ENCODE results near the gene TAF11L14. TPM values are rescaled to one million over a fixed set of nuclear protein-coding genes. Genes with fewer than 3 reads are reported as not detected.
"Not testable (repeated sequence)": the region's sequence is repeated elsewhere in the genome, so short reads cannot be mapped to it uniquely, and the experiment has no call there.

TAF11L14 gene
- total RNA-seq = not detected in 2 replicates

DNA sequence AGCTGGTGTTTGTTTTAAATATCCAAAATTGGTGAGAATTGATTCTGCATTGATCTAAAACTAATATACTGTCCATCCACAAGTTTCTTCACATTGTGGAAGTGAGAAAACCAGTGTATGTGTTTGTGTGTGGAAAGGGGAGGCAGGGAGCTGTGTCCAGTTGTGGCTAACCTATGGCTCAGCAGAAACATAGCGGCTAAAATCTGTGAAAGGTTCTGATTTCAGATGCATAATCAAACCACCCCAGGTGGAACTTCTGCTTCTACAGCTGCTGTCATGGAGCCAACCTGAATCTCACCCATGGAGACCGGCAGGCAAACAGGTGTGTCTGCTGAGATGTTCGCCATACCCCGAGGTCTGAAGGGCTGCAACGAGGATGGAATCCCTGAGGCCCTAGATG, at the start of gene TAF11L14:
TSS of gene TAF11L14 (plus strand) at position 301 of the 400 bp plus-strand sequence.
- TF ChIP-seq, protein P1, sequence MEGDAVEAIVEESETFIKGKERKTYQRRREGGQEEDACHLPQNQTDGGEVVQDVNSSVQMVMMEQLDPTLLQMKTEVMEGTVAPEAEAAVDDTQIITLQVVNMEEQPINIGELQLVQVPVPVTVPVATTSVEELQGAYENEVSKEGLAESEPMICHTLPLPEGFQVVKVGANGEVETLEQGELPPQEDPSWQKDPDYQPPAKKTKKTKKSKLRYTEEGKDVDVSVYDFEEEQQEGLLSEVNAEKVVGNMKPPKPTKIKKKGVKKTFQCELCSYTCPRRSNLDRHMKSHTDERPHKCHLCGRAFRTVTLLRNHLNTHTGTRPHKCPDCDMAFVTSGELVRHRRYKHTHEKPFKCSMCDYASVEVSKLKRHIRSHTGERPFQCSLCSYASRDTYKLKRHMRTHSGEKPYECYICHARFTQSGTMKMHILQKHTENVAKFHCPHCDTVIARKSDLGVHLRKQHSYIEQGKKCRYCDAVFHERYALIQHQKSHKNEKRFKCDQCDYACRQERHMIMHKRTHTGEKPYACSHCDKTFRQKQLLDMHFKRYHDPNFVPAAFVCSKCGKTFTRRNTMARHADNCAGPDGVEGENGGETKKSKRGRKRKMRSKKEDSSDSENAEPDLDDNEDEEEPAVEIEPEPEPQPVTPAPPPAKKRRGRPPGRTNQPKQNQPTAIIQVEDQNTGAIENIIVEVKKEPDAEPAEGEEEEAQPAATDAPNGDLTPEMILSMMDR (IDR thresholded peaks at IDR 0.05; ENCODE audit: insufficient read depth, low read length, severe bottlenecking) = no peak
- no peaks in the 10 kb centered on the region for H3K36me3 ChIP-seq (ENCODE audit: control insufficient read depth, insufficient read depth, low read length)
- H3K27me3 ChIP-seq (ENCODE audit: control insufficient read depth, insufficient read depth, low read length) = no peaks in the 10 kb centered on the region
- DNase-seq (ENCODE audit: low read depth) (no peak), FAIRE-seq (no peak)
- H3K4me3 ChIP-seq (ENCODE audit: low read depth, low read length) = no peak within 1 kb of the TSS

DNA sequence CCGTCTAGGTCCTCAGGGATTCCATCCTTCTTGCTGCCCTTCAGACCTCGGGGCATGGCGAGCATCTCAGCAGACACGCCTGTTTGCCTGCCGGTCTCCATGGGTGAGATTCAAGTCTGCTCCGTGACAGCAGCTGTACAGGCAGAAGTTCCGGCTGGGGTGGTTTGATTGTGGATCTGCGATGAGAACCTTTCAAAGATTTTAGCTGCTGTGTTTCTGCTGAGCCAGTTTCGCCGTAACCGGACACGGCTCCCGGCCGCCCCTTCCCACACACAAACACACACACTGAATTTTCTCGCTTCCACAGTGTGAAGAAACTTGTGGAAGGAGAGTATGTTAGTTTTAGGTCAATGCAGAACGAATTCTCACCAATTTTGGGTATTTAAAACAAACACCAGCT, 48.6 kb upstream of the TAF11L14 start, which contains the start of gene TAF11L7:
TSS of gene TAF11L7 (minus strand) at position 101 of the 400 bp plus-strand sequence.
- FAIRE-seq; H3K36me3 ChIP-seq (ENCODE audit: control insufficient read depth, insufficient read depth, low read length); H3K27me3 ChIP-seq (ENCODE audit: control insufficient read depth, insufficient read depth, low read length); H3K4me3 ChIP-seq (ENCODE audit: low read depth, low read length); DNase-seq (ENCODE audit: low read depth): not testable (repeated sequence)

DNA sequence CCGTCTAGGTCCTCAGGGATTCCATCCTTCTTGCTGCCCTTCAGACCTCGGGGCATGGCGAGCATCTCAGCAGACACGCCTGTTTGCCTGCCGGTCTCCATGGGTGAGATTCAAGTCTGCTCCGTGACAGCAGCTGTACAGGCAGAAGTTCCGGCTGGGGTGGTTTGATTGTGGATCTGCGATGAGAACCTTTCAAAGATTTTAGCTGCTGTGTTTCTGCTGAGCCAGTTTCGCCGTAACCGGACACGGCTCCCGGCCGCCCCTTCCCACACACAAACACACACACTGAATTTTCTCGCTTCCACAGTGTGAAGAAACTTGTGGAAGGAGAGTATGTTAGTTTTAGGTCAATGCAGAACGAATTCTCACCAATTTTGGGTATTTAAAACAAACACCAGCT, 43.4 kb upstream of the TAF11L14 start, which contains the start of gene TAF11L8:
TSS of gene TAF11L8 (minus strand) at position 101 of the 400 bp plus-strand sequence.
- H3K4me3 ChIP-seq (ENCODE audit: low read depth, low read length); H3K27me3 ChIP-seq (ENCODE audit: control insufficient read depth, insufficient read depth, low read length); DNase-seq (ENCODE audit: low read depth); FAIRE-seq; H3K36me3 ChIP-seq (ENCODE audit: control insufficient read depth, insufficient read depth, low read length): not testable (repeated sequence)

DNA sequence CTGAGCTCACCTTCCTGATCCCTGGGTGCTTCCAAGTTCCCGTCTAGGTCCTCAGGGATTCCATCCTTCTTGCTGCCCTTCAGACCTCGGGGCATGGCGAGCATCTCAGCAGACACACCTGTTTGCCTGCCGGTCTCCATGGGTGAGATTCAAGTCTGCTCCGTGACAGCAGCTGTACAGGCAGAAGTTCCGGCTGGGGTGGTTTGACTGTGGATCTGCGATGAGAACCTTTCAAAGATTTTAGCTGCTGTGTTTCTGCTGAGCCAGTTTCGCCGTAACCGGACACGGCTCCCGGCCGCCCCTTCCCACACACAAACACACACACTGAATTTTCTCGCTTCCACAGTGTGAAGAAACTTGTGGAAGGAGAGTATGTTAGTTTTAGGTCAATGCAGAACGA, 40.0 kb upstream of the TAF11L14 start, which contains the start of gene TAF11L9:
TSS of gene TAF11L9 (minus strand) at position 140 of the 400 bp plus-strand sequence.
- not testable (repeated sequence) for H3K4me3 ChIP-seq (ENCODE audit: low read depth, low read length); DNase-seq (ENCODE audit: low read depth); H3K36me3 ChIP-seq (ENCODE audit: control insufficient read depth, insufficient read depth, low read length); FAIRE-seq; H3K27me3 ChIP-seq (ENCODE audit: control insufficient read depth, insufficient read depth, low read length)

DNA sequence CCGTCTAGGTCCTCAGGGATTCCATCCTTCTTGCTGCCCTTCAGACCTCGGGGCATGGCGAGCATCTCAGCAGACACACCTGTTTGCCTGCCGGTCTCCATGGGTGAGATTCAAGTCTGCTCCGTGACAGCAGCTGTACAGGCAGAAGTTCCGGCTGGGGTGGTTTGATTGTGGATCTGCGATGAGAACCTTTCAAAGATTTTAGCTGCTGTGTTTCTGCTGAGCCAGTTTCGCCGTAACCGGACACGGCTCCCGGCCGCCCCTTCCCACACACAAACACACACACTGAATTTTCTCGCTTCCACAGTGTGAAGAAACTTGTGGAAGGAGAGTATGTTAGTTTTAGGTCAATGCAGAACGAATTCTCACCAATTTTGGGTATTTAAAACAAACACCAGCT, 36.5 kb upstream of the TAF11L14 start, which contains the start of gene TAF11L10:
TSS of gene TAF11L10 (minus strand) at position 101 of the 400 bp plus-strand sequence.
- H3K4me3 ChIP-seq (ENCODE audit: low read depth, low read length); H3K27me3 ChIP-seq (ENCODE audit: control insufficient read depth, insufficient read depth, low read length); DNase-seq (ENCODE audit: low read depth); FAIRE-seq; H3K36me3 ChIP-seq (ENCODE audit: control insufficient read depth, insufficient read depth, low read length): not testable (repeated sequence)

DNA sequence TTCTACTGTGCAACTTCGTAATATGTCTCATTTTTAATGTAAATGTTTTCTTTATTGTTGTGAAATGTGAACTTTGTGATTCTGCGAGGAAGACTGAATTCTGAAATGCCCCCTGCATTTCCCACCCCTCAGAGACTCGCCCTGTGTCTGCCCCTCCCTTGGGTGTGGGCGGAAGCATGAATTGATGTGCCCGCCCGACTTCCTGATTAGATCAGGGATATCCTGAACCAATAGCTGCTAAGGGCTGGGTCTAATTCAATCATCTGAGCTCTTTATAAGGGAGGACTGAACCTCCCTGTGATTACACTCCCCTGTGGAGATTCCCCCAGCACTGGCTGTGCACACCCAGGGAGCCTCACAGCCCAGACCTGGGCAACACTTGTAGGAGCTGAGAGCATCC, 30.4 kb upstream of the TAF11L14 start, which contains the start of gene TAF11L11:
TSS of gene TAF11L11 (plus strand) at position 304 of the 400 bp plus-strand sequence.
- H3K27me3 ChIP-seq (ENCODE audit: control insufficient read depth, insufficient read depth, low read length); H3K36me3 ChIP-seq (ENCODE audit: control insufficient read depth, insufficient read depth, low read length); DNase-seq (ENCODE audit: low read depth); H3K4me3 ChIP-seq (ENCODE audit: low read depth, low read length); FAIRE-seq: not testable (repeated sequence)

DNA sequence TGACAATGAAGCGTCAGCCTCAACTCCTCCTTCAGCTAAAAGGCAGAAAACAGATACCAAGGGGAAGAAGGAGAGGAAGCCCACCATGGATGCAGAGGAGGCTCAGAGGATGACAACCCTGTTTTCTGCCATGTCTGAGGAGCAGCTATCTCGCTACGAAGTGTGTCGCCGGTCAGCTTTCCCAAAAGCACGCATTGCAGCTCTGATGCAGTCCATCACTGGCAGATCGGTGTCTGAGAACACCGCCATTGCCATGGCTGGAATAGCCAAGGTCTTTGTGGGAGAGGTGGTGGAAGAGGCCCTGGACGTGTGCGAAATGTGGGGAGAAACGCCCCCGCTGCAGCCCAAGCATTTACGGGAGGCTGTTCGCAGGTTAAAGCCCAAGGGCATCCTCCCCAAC, 29.3 kb upstream of the TAF11L14 start:
- no peaks in the 10 kb centered on the region for H3K27me3 ChIP-seq (ENCODE audit: control insufficient read depth, insufficient read depth, low read length)
- TF ChIP-seq, protein P1 (IDR thresholded peaks at IDR 0.05; ENCODE audit: insufficient read depth, low read length, severe bottlenecking) = no peak
- no peaks in the 10 kb centered on the region for H3K36me3 ChIP-seq (ENCODE audit: control insufficient read depth, insufficient read depth, low read length)
- no peak overlapping the region for H3K4me3 ChIP-seq (ENCODE audit: low read depth, low read length)
- FAIRE-seq (no peak), DNase-seq (ENCODE audit: low read depth) (no peak)

DNA sequence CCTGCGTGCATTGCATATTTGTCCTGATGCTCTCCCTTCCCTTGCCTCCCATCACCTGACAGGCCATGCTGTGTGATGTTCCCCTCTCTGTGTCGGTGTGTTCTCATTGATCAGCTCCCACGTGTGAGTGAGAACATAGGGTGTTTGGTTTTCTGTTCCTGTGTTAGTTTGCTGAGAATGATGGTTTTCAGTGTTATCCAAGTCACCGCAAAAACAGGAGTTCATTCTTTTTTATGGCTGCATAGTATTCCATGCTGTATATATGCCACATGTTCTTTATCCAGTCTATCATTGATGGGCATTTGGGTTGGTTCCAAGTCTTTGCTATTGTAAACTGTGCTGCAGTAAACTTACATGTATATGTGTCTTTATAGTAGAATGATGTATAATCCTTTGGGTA, 26.8 kb upstream of the TAF11L14 start:
- not testable (repeated sequence) for FAIRE-seq; H3K4me3 ChIP-seq (ENCODE audit: low read depth, low read length); H3K27me3 ChIP-seq (ENCODE audit: control insufficient read depth, insufficient read depth, low read length); H3K36me3 ChIP-seq (ENCODE audit: control insufficient read depth, insufficient read depth, low read length); DNase-seq (ENCODE audit: low read depth)

DNA sequence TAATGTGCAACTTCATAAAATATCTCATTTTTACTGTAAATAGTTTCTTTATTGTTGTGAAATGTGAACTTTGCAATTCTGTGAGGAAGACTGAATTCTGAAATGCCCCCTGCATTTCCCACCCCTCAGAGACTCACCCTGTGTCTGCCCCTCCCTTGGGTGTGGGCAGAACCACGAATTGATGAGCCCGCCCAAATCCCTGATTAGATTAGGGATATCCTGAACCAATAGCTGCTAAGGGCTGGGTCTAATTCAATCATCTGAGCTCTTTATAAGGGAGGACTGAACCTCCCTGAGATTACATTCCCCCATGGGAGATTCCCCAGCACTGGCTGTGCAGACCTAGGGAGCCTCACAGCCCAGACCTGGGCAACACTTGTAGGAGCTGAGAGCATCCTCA, 24.2 kb upstream of the TAF11L14 start, which contains the start of gene TAF11L12:
TSS of gene TAF11L12 (plus strand) at position 301 of the 400 bp plus-strand sequence.
- not testable (repeated sequence) for FAIRE-seq; H3K4me3 ChIP-seq (ENCODE audit: low read depth, low read length); DNase-seq (ENCODE audit: low read depth); H3K36me3 ChIP-seq (ENCODE audit: control insufficient read depth, insufficient read depth, low read length); H3K27me3 ChIP-seq (ENCODE audit: control insufficient read depth, insufficient read depth, low read length)
